Large intestine (tissue), 3 donors: ENCODE measurements around the gene KIAA1671. TPM values are rescaled to one million over a fixed set of nuclear protein-coding genes. Genes with fewer than 3 reads are reported as not detected.
A peak's percentile ranks its signal among the peaks of the same experiment; 100 is the strongest.

Experiments used
- DNase-seq, 2 donors: peaks; one replicate each; pipeline versions ENCODE4 v3.0.0 to v3.0.0-alpha.2; 2013
- H3K27ac ChIP-seq: one replicate; pipeline ENCODE4 v1.5.1; 2013; ENCODE audit warnings: low read length
- H3K27me3 ChIP-seq: 2 replicates; pipeline ENCODE4 v1.6.1; 2013; ENCODE audit warnings: low read length; ENCODE audit not compliant: control insufficient read depth, insufficient read depth
- H3K36me3 ChIP-seq: 2 replicates; pipeline ENCODE4 v1.6.1; 2013; ENCODE audit warnings: low read length; ENCODE audit not compliant: control insufficient read depth, insufficient read depth
- H3K4me1 ChIP-seq: one replicate; pipeline ENCODE4 v1.6.1; 2013; ENCODE audit warnings: low read length; ENCODE audit not compliant: control insufficient read depth, insufficient read depth
- H3K4me3 ChIP-seq: one replicate; pipeline ENCODE4 v1.5.1; 2013; ENCODE audit warnings: low read length
- H3K9me3 ChIP-seq: one replicate; pipeline ENCODE4 v1.6.1; 2013; ENCODE audit warnings: mild to moderate bottlenecking, low read depth, low read length, moderate library complexity; ENCODE audit not compliant: control insufficient read depth
- WGBS: methylation state at CpG from one replicate; pipeline ENCODE4 v1.1.5; 2013; ENCODE audit warnings: low lambda C conversion rate; ENCODE audit not compliant: insufficient coverage; 5-methylcytosine and 5-hydroxymethylcytosine counted together
- polyA plus RNA-seq: library from polyadenylated mRNA; unstranded; fragments of 120-200 nt; gene quantifications from one replicate; pipeline ENCODE4 v1.2.1, GENCODE V29; 2013

KIAA1671 gene
- polyA plus RNA-seq, 1 donor, result 25.0 TPM

- H3K4me1 ChIP-seq, result peaks cover 15% of the 10 kb centered on the region
Observed at GRCh38 chr22:24994070-24994763, 41.7 kb downstream of the KIAA1671 start.

GRCh38 chr22:24995649-24996180 is 43.2 kb downstream of the KIAA1671 start:
- H3K4me3 ChIP-seq, result no peak overlapping the region
- peaks cover 15% of the 10 kb centered on the region for H3K4me1 ChIP-seq
- H3K27me3 ChIP-seq, result no peaks in the 10 kb centered on the region
- no peak overlapping the region for H3K27ac ChIP-seq
- no peaks in the 10 kb centered on the region for H3K36me3 ChIP-seq
- H3K9me3 ChIP-seq, result no peaks in the 10 kb centered on the region
- no CpG with 5 or more reads among the region's 2 CpGs for WGBS
- no peak for DNase-seq

More at GRCh38 chr22:24994070-24994763, 41.7 kb downstream of the KIAA1671 start:
- Histone ChIP-seq H3K9me3 (no peaks in the 10 kb centered on the region), H3K27ac (no peak overlapping the region), H3K27me3 (no peaks in the 10 kb centered on the region), H3K36me3 (no peaks in the 10 kb centered on the region), H3K4me3 (no peak overlapping the region)
- no CpG with 5 or more reads among the region's 7 CpGs for WGBS
- DNase-seq, result peak in 1 of 2 donors; percentile 56

- DNase-seq, result peak in 1 of 2 donors; percentile 54
- Histone ChIP-seq H3K4me1 (peaks cover 15% of the 10 kb centered on the region), H3K27me3 (no peaks in the 10 kb centered on the region), H3K27ac (no peak overlapping the region), H3K4me3 (no peak overlapping the region), H3K9me3 (no peaks in the 10 kb centered on the region), H3K36me3 (no peaks in the 10 kb centered on the region)
- WGBS, result no CpG with 5 or more reads among the region's 5 CpGs
Observed at GRCh38 chr22:24996420-24996952, 44.0 kb downstream of the KIAA1671 start.

GRCh38 chr22:24997023-24997422 is 44.5 kb downstream of the KIAA1671 start:
- H3K9me3 ChIP-seq, result no peaks in the 10 kb centered on the region
- H3K4me1 ChIP-seq, result peaks cover 15% of the 10 kb centered on the region
- H3K4me3 ChIP-seq, result no peak overlapping the region
- no peaks in the 10 kb centered on the region for H3K27me3 ChIP-seq
- WGBS, result no CpG with 5 or more reads among the region's 6 CpGs
- H3K27ac ChIP-seq, result no peak overlapping the region
- no peaks in the 10 kb centered on the region for H3K36me3 ChIP-seq
- no peak for DNase-seq

- no peak overlapping the region for H3K4me3 ChIP-seq
- H3K36me3 ChIP-seq, result no peaks in the 10 kb centered on the region
- H3K4me1 ChIP-seq, result peaks cover 14% of the 10 kb centered on the region
- no peak for DNase-seq
- no peak overlapping the region for H3K27ac ChIP-seq
- no peaks in the 10 kb centered on the region for H3K27me3 ChIP-seq
- H3K9me3 ChIP-seq, result no peaks in the 10 kb centered on the region
- 88% methylated on average over 1 of the region's 8 CpGs for WGBS
Observed at GRCh38 chr22:25000686-25001085, 48.2 kb downstream of the KIAA1671 start.

- no peaks in the 10 kb centered on the region for H3K9me3 ChIP-seq
- no peak overlapping the region for H3K4me3 ChIP-seq
- no peaks in the 10 kb centered on the region for H3K4me1 ChIP-seq
- DNase-seq, result no peak
- H3K27me3 ChIP-seq, result no peaks in the 10 kb centered on the region
- WGBS, result no CpG with 5 or more reads among the region's 1 CpG
- H3K36me3 ChIP-seq, result no peaks in the 10 kb centered on the region
- no peak overlapping the region for H3K27ac ChIP-seq
Observed at GRCh38 chr22:25002241-25002985, 49.9 kb downstream of the KIAA1671 start.

GRCh38 chr22:25006354-25006753 is 53.8 kb downstream of the KIAA1671 start:
- no peaks in the 10 kb centered on the region for H3K27me3 ChIP-seq
- no CpG with 5 or more reads among the region's 4 CpGs for WGBS
- no peaks in the 10 kb centered on the region for H3K4me1 ChIP-seq
- no peaks in the 10 kb centered on the region for H3K36me3 ChIP-seq
- H3K9me3 ChIP-seq, result no peaks in the 10 kb centered on the region
- no peak for DNase-seq
- no peak overlapping the region for H3K27ac ChIP-seq
- H3K4me3 ChIP-seq, result no peak overlapping the region

GRCh38 chr22:25007444-25008106 is 55.1 kb downstream of the KIAA1671 start:
- H3K36me3 ChIP-seq, result no peaks in the 10 kb centered on the region
- no peak overlapping the region for H3K27ac ChIP-seq
- 100% methylated on average over 1 of the region's 10 CpGs for WGBS
- H3K9me3 ChIP-seq, result no peaks in the 10 kb centered on the region
- no peak overlapping the region for H3K4me3 ChIP-seq
- DNase-seq, result peak in 1 of 2 donors; percentile 29
- H3K27me3 ChIP-seq, result no peaks in the 10 kb centered on the region
- peaks cover under 1% of the 10 kb centered on the region for H3K4me1 ChIP-seq

GRCh38 chr22:25008666-25009065 is 56.1 kb downstream of the KIAA1671 start:
- DNase-seq, result no peak
- H3K9me3 ChIP-seq, result no peaks in the 10 kb centered on the region
- no peak overlapping the region for H3K27ac ChIP-seq
- peaks cover 11% of the 10 kb centered on the region for H3K4me1 ChIP-seq
- no peaks in the 10 kb centered on the region for H3K36me3 ChIP-seq
- WGBS, result no CpG with 5 or more reads among the region's 2 CpGs
- no peaks in the 10 kb centered on the region for H3K27me3 ChIP-seq
- no peak overlapping the region for H3K4me3 ChIP-seq

- H3K9me3 ChIP-seq, result no peaks in the 10 kb centered on the region
- H3K4me1 ChIP-seq, result peaks cover 21% of the 10 kb centered on the region
- no CpG with 5 or more reads among the region's 2 CpGs for WGBS
- no peaks in the 10 kb centered on the region for H3K27me3 ChIP-seq
- DNase-seq, result no peak
- H3K4me3 ChIP-seq, result no peak overlapping the region
- H3K27ac ChIP-seq, result peak overlapping the region; percentile 83
- peaks cover 6% of the 10 kb centered on the region for H3K36me3 ChIP-seq
Observed at GRCh38 chr22:25012741-25013143, 60.2 kb downstream of the KIAA1671 start.
